HG02981 (cell line): ENCODE results near the gene OR51G1.
"Not testable (repeated sequence)": the region's sequence is repeated elsewhere in the genome, so short reads cannot be mapped to it uniquely, and the experiment has no call there.

Experiments used
- ATAC-seq: cut with Tn5 transposase; IDR thresholded peaks from one replicate; pipeline ENCODE4 v1.9.1; 2021; ENCODE audit warnings: mild to moderate bottlenecking, moderate library complexity; ENCODE audit not compliant: unreplicated experiment

The OR51G1 gene, protein sequence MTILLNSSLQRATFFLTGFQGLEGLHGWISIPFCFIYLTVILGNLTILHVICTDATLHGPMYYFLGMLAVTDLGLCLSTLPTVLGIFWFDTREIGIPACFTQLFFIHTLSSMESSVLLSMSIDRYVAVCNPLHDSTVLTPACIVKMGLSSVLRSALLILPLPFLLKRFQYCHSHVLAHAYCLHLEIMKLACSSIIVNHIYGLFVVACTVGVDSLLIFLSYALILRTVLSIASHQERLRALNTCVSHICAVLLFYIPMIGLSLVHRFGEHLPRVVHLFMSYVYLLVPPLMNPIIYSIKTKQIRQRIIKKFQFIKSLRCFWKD

DNA sequence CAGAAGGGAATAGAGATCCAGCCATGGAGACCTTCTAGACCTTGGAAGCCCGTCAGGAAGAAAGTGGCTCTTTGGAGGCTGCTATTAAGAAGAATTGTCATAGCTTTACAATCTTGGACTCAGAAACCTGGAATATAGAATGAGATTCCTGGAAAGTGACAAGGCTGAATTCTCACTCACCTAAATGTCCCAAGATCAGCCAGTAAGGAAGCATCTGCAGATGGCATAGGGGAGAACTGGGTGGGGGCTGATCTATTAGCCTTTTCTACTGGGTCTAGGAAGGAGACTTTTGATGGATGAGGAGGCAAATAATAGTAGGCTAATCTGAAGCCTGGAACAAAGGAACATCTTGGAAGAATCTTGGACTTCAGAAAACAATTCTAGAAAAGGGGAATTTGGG lies at the start of gene OR51G1:
Gene OR51G1, minus strand, starts transcription at position 101 of the 400 bp plus-strand sequence. Its CDS starts 0 bp downstream, at position 101.
- ATAC-seq = no peak

DNA sequence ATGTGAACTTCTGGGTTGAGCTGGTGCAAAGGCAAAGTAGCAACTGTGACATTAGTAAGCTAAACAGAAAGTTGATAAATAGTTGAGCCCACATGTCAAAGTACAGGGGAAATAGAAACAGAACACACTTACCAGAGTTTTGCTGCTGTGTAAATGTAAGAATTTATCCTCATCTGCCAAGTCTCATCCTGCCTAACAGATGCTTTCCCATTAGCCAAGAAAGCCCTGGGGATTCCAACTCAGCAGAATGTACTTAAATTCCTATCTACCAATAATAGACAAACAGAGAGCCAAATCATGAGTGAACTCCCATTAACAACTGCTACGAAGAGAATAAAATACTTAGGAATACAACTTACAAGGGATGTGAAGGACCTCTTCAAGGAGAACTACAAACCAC lies 38.7 kb upstream of the OR51G1 start:
- no peak for ATAC-seq

DNA sequence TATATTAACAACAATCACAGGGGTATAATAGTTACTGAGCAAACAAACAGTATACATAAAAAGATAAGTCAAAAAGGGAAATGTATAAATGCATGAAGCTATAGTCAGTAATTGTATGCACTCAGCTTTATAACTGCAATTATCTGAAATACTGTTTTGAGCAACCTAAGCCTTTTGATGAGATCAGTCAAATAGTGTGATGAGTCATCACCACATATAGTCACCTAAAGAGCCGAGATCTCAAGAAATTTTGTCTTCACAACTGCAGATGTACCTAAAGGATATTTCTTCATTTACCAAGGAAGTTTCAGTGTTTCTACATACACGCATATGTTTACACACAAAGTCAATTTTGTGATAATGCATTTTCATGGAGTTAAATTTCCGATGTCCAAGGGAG lies 36.7 kb upstream of the OR51G1 start:
- no peak for ATAC-seq

DNA sequence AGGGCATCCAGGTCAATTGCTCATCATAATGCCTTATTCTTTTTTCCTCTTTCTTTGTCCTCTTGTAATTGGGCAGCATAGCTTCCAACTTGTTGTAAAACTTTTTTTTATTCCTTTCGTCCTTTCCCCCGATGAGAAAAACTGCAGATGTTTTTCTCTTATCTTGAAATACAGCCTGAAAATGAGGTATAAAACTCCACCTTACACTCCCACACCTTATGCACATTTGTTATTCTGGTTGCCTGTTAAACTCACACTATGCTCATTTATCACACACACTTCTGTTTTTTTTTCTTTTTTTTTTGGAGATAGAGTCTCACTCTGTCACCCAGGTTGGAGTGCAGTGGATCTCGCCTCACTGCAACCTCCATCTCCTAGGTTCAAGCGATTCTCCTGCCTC lies 33.3 kb upstream of the OR51G1 start:
- no peak for ATAC-seq

DNA sequence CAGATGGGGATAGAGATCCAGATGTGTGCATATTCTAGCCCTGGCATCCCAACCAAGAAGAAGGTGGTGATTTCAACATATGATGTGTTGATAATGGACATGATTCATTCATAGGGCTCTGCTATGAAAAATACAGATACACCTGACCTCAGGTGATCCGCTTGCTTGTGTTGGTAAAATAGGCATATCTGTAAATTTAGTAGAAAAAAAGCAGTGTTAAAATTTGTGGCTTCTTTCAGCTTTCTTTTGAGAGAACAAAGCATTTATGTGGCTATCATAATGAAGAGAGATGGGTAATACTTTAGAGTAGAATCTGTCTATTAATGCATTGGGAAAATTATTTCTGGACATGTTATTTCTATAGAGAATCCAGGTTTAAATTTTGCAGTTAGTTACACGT lies 31.5 kb upstream of the OR51G1 start, which contains the start of gene OR51A2:
Gene OR51A2, minus strand, starts transcription at position 101 of the 400 bp plus-strand sequence. Its CDS starts 0 bp downstream, at position 101.
- not testable (repeated sequence) for ATAC-seq

DNA sequence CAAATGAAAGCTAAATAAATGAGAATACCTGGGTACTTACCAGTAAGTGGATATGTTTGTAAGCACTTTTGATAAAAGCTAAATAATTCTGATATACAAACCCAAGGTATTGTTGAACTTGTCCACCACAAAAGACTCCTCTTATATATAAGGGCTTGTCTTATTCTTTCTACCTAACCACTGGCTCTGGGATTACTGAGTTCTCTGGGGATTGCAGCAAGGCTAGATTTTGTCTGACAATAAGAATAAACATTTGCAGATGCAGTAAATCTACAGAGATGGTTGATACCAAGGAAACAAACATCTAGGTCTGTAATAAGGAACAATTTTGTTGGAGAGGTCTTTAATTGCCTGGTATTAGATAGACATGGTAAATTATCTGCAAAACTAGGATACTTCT lies 23.4 kb upstream of the OR51G1 start, which contains the start of gene OR51A4:
Gene OR51A4, minus strand, starts transcription at position 101 of the 400 bp plus-strand sequence. CDS start 505 bp downstream, outside the sequence.
- ATAC-seq = no peak

DNA sequence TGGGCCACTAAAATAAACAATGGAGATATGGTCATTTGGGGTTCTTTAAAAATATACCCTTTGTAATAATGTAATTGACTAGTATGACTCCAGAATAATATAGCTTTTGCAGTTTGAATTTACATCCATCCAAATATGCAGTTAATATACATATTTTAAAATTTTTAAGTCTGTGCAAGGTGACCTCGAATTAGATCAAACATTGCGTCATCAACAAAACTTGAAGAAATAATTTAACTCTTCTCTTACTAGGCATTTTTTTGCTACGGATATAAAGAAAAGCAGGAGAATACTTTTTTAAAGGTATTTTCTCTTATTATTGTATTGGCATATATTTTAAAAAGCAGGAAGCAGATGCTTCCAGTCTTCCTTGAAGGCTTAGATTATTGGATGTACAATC lies 12.6 kb upstream of the OR51G1 start:
- no peak for ATAC-seq

DNA sequence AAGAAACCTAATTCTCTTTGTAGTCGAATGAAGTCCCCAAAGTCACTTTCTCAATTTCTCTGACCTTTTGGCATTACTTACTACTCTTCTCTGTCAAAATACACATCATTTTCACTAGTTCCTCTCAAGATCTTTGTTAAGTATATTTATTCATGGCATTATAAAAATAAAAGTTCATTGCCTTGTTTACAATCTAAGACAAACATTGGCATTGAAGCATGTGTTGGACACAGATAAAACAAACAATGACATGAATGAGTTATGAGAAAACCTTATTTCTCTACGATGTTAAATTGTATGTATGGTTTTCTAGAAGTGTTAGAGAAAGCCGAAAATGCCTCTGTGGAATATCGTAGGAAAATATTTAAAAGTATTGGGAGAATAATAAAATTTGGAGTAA lies 8.6 kb upstream of the OR51G1 start:
- no peak for ATAC-seq

DNA sequence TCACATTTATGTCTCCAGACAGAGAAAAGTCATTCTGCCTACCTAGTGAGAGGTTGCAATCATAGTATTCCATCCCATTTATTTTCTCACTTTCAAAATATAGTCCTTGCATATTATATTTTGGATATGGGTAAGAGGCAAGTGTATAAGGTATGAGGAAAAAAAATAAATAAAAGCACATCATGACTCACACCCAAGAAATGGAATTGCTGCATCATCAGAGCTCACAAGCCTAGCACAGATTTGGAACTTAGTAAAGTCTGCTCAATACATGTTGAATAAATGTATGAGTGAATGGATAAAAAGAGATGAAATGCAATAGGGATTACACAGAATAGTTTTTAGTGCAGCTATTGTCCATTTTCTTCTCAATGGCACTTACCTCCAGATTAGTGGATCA lies 2.5 kb upstream of the OR51G1 start:
- no peak for ATAC-seq

DNA sequence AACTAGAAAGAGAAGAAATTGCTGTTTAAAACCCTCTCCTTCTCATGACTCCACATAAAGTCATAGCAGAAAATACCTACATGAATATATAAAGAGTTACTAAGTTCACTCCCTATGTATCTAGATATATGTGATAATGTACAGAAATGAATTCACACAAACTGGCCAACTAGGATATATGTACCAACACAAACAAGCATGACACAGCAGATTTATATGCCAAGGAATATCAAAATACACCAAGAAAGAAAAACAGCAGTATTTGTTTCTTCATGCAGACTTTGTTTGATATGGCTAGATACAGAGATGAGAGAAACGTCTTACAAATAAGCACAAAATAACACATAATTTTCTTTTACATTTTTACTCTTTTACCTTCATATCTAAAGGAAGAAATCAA lies 1.8 kb downstream of the OR51G1 start:
- no peak for ATAC-seq

DNA sequence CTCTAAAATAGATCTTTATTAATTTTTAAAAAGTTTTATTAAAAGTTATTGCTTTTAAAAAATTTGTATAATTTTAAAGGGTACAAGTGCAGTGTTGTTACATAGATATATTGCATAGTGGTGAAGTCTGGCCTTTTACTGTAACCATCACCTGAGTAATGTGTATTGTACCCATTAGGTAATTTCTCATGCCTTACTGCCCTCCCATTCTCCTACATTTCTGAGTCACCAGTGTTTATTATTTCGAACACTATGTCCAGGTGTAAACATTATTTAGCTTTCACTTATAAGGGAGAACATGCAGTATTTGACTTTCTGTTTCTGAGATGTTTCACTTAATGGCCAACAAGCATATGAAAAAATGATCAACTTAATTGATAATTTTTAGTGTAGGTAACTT lies 2.3 kb downstream of the OR51G1 start:
- no peak for ATAC-seq

DNA sequence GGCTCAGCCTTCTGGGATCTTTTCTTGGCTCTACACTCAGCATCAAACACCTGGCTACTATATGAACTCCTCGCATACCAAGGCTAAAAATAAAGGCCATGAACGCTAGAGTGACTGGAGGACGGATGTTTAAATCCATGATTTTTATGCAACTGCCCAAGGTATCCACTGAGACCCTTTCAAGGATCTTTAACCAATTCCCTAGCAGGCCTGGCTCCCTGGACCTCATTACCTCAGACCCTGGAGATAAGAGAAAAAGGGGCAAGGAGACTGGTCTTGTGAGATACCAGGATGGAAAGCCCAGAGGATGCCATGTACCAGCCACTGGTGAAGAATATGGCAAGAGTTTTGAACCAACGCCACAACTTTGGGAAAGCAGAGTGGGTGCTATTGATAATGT lies 4.9 kb downstream of the OR51G1 start, which contains the start of gene OR51G2:
Gene OR51G2, minus strand, starts transcription at position 101 of the 400 bp plus-strand sequence. CDS start 3,687 bp downstream, outside the sequence.
- ATAC-seq = no peak

DNA sequence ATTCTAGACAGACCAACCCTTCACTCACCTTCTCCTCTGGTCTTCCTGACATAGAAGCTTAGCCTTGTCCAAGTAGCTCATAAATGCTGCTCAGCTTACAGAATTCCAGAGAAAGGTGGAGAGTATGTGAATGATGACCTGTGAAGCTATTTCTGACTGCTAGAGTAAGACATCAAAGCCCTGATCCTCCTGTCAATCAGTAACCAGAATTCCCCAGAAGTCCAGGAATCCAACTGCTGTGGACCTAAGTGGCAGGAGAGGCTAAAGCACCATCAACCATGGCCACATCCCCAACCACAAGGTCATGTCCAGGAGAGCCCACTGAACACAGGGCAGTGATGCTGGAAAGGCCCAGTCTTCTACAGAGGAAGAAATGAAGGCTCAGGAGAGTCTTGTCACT lies 7.6 kb downstream of the OR51G1 start:
- no peak for ATAC-seq

DNA sequence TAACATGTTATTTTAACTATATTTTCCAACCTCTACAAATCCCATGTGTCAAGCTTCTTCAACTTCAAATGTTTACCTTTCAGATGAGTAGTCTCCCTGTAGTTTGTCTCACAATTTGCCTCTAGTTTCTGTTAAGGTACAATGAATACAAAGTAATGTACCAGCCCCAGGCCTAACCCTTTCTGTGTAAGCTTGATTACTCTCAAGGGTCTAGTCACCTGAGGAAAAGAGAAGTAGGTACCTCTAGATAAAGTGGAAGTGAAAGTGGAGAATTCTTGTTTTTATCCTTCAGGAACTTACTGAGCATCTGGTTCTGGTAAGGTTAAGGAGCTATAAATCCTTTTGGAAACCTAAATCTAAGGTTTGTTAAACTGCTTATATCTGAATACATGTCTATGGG lies 20.7 kb downstream of the OR51G1 start, which contains the start of gene OR51A7:
Gene OR51A7, plus strand, starts transcription at position 300 of the 400 bp plus-strand sequence. CDS start 3,587 bp downstream, outside the sequence.
- no peak for ATAC-seq

DNA sequence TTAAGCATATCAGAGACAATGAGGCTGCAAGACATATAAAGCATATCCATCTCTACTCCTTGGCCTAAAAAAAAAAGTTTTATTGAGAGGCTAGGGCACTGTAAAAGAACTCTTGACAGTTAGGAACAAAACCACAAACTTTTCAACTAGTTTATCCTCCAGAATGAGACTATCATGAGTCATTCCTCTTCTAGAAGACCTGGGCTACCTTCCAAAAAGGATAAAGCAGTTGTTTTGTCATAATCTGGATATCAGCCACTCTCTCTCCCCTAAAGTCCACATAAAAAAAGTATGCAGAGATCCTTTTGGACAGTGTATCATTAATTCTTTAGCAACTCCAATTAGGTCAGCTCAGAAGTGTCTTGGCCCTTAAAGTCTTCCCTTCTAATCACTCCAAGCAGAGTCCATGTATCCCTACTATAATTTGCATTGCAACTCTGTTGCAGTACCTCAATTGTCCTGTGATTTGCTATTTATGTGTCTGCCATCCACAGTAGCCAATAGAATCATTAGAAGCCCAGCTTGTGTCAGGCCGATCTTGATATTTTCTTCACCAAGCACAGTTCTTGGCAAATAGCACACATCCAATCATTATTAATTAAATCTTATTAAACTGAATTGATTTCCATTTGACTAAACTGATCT lies 32.0 kb downstream of the OR51G1 start:
- ATAC-seq = no peak

DNA sequence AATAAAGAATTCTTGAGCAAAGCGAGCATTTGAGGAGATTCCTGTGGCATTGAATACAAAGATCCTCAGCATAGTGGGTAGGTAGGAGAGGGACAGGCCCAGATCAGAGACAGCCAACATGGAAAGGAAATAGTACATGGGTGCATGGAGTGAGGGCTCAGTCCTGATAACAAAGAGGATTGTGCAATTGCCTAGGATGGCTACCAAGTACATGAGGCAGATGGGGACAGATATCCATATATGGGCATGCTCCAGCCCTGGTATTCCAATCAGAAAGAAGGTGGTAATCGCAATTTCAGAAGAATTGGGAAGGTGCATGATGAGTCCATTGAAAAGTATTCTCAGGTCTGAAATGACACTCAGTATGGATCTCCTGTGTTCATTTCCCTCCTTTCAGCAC lies 33.9 kb downstream of the OR51G1 start:
- no peak for ATAC-seq

DNA sequence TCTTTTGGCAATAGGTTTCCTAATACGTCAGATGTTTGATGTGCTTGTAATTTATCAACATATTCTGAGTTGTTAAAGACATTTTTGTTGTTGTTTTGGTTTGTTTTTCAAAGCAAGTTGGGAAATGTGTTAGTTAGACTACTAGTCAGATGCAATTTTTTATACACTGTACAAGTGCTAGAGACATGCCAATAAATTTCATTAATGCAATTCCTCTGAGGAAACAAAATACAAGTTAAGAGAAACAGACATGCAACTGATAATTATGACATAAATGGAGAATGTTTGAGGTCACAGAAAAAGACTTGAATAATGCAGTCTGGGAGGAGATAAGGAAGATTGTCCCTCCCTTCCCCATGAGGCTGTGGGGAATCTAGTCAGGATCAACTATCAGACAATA lies 36.5 kb downstream of the OR51G1 start:
- no peak for ATAC-seq

DNA sequence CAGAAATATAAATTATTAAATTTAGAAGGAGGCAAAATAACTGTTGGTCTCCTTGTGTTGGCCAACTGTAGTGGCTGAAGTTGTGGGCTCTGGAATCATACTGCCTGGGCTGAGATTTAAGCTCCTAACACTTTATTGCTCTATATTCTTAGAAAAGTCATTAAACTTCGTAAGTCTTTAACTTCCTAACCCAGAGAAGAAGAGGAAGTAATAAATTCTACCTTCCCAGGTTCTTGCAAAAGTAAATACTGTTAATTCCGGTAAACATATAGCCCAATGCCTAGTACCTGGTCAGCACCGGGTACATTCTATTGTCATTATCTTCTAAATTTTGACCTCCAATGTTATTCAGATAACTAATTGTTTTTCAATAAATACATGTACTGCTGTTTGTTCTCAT lies 38.0 kb downstream of the OR51G1 start:
- no peak for ATAC-seq

DNA sequence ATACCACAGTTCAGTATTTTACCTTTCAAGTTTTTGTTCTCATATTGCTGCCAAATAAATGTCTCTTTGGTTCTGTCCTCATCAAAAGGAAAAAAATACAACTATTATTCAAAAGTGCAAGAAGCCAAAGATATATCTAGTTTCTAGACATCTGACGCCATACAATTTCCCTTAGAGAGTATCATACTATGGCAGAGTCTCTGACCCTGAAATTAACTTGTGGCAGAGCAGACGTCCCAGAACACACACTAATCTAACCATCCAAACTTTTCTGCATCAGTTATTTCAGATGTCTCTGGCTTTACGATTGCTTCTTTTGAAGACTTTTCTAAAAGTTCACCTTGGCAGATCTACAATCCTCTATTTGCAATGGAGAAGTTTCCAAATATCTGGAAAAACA lies 39.8 kb downstream of the OR51G1 start:
- ATAC-seq = no peak

DNA sequence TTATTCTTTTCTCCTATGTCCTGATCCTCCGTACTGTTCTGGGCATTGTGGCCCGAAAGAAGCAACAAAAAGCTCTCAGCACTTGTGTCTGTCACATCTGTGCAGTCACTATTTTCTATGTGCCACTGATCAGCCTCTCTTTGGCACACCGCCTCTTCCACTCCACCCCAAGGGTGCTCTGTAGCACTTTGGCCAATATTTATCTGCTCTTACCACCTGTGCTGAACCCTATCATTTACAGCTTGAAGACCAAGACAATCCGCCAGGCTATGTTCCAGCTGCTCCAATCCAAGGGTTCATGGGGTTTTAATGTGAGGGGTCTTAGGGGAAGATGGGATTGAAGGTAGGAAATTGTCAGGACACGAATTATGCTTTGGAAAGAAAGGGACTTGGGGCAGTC lies 41.6 kb downstream of the OR51G1 start:
- ATAC-seq = no peak

DNA sequence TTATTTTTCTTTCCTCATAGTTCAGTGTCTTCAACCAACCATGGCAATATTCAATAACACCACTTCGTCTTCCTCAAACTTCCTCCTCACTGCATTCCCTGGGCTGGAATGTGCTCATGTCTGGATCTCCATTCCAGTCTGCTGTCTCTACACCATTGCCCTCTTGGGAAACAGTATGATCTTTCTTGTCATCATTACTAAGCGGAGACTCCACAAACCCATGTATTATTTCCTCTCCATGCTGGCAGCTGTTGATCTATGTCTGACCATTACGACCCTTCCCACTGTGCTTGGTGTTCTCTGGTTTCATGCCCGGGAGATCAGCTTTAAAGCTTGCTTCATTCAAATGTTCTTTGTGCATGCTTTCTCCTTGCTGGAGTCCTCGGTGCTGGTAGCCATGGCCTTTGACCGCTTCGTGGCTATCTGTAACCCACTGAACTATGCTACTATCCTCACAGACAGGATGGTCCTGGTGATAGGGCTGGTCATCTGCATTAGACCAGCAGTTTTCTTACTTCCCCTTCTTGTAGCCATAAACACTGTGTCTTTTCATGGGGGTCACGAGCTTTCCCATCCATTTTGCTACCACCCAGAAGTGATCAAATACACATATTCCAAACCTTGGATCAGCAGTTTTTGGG lies 42.2 kb downstream of the OR51G1 start, which contains the start of gene OR51T1:
Gene OR51T1, plus strand, starts transcription at position 41 of the 641 bp plus-strand sequence. Its CDS starts 0 bp downstream, at position 41.
- ATAC-seq = no peak
